Ovary (tissue), 10 donors: ENCODE data around the gene PPP1R1A. TPM values are rescaled to one million over a fixed set of nuclear protein-coding genes. Genes with fewer than 3 reads are reported as not detected.

ENCODE experiments used
- DNase-seq, 5 donors: peaks; one replicate each; pipeline ENCODE4 v3.0.0-alpha.2; 2019 to 2020
- H3K27ac ChIP-seq, 2 donors: fragments of 200-600 bp; one replicate each; pipeline versions ENCODE4 v1.5.1 to v1.8.0; 2019 to 2022
- H3K27me3 ChIP-seq: fragments of 200-600 bp; one replicate; pipeline ENCODE4 v1.8.0; 2022
- H3K36me3 ChIP-seq: fragments of 200-600 bp; sonication (generic); one replicate; pipeline ENCODE4 v1.5.1; 2019
- H3K4me1 ChIP-seq: one replicate; pipeline ENCODE4 v1.8.1; 2013; ENCODE audit warnings: mild to moderate bottlenecking, moderate library complexity; ENCODE audit not compliant: insufficient read depth
- H3K4me3 ChIP-seq: fragments of 200-600 bp; sonication (generic); one replicate; pipeline ENCODE4 v1.5.1; 2017
- H3K9me3 ChIP-seq, 2 donors: fragments of 200-600 bp in 1 of 2; sonication (generic) in 1 of 2; one replicate each; pipeline versions ENCODE4 v1.5.1 to v1.8.1; 2013 to 2019; ENCODE audit warnings: mild to moderate bottlenecking in 1 of 2, moderate library complexity in 1 of 2
- CTCF ChIP-seq, 3 donors: fragments of 450-650 bp in 2 of 3; fragments of 200-600 bp in 1 of 3; IDR thresholded peaks; one replicate each; pipeline versions ENCODE4 v1.5.1 to v1.8.0; 2016 to 2022; ENCODE audit warnings: antibody characterized with exemption in 3 of 3, mild to moderate bottlenecking in 1 of 3
- EP300 ChIP-seq: sonication (generic); formaldehyde crosslinking; IDR thresholded peaks from one replicate; pipeline ENCODE4 v1.6.1; 2017; ENCODE audit warnings: antibody characterized with exemption
- POLR2A ChIP-seq: fragments of 450-650 bp; IDR thresholded peaks from one replicate; pipeline ENCODE4 v1.6.1; 2017; ENCODE audit warnings: antibody characterized with exemption, mild to moderate bottlenecking, moderate library complexity
- WGBS, 3 donors: extraction: QIAGEN DNeasy Blood & Tissue Kit in 1 of 3; methylation state at CpG; one replicate each; pipeline versions ENCODE4 v1.1.5 to v1.1.7; 2013 to 2017; 5-methylcytosine and 5-hydroxymethylcytosine counted together
- intact Hi-C, 4 donors: fragments of 100-400 bp; cut with DNase I; formaldehyde crosslinking; loops; one replicate each; pipeline versions ENCODE4 v1.11.0 to v1.15.1; 2022 to 2023
- long read RNA-seq, 3 donors: library from polyadenylated mRNA in 2 of 3; unstranded in 2 of 3; transcript quantifications; one replicate each; pipeline ENCODE4 v2.0.0 and lab custom pipeline, GENCODE V29; 2021 to 2026
- polyA plus RNA-seq, 2 donors: library from polyadenylated mRNA; stranded (reverse); fragments of 200-250 nt in 1 of 2; fragments of 350-450 nt in 1 of 2; fragmentation: Illumina TruSeq in 1 of 2; extraction: RNeasy Lipid Tissue Mini Kit (QIAGEN cat#74804) in 1 of 2; gene quantifications; one replicate each; pipeline ENCODE4 v1.2.3, GENCODE V29; 2013 to 2014
- total RNA-seq, 7 donors: library from RNA; depleted of rRNA in 2 of 7; stranded (reverse); fragments of >200 nt in 2 of 7; fragmentation: NEBNext Ultra II Directional in 3 of 7; extraction: Animal tissue kit (Norgen Biotek cat#: 25700) in 3 of 7; gene quantifications; one replicate each; pipeline versions ENCODE4 v1.1.0 to v1.2.4, GENCODE V29; 2016 to 2023
- donor health status: DM: no; HTN: no; CAD: no; lungs with moderate emphysema.
- donor health status: DM: no; HTN: no; CAD: no.
- donor health status: Bipolar disorder and iron deficiency.
- donor health status: DM: yes; HTN: yes; CAD: no.
- donor health status: DM: no; HTN: no; CAD: no.
- donor health status: DM: yes; HTN: yes; CAD: no.

The PPP1R1A gene, protein sequence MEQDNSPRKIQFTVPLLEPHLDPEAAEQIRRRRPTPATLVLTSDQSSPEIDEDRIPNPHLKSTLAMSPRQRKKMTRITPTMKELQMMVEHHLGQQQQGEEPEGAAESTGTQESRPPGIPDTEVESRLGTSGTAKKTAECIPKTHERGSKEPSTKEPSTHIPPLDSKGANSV
- 10 to 100 TPM in 2 of 7 donors, 1 to 10 TPM in 5; 2.0 to 25.2 (median 6.0) TPM for total RNA-seq
- 1 to 10 TPM; 6.2 to 6.6 TPM for polyA plus RNA-seq
- long read RNA-seq, donor 1, partial matches to known transcripts: 1 of 2 reads
- long read RNA-seq, donor 1, other reads (novel, unspliced or antisense): 0 of 2 reads
- long read RNA-seq, donor 2, transcript PPP1R1A-201 (7 exons, 1,826 nt): major isoform, 13 of 13 reads
- long read RNA-seq, donor 2, partial matches to known transcripts: 0 of 13 reads
- long read RNA-seq, donor 2, other reads (novel, unspliced or antisense): 0 of 13 reads
- long read RNA-seq, donor 3, transcript PPP1R1A-201 (7 exons, 1,826 nt): major isoform, 6 of 9 reads
- long read RNA-seq, donor 3, partial matches to known transcripts: 2 of 9 reads
- long read RNA-seq, donor 3, other reads (novel, unspliced or antisense): 1 of 9 reads

DNA sequence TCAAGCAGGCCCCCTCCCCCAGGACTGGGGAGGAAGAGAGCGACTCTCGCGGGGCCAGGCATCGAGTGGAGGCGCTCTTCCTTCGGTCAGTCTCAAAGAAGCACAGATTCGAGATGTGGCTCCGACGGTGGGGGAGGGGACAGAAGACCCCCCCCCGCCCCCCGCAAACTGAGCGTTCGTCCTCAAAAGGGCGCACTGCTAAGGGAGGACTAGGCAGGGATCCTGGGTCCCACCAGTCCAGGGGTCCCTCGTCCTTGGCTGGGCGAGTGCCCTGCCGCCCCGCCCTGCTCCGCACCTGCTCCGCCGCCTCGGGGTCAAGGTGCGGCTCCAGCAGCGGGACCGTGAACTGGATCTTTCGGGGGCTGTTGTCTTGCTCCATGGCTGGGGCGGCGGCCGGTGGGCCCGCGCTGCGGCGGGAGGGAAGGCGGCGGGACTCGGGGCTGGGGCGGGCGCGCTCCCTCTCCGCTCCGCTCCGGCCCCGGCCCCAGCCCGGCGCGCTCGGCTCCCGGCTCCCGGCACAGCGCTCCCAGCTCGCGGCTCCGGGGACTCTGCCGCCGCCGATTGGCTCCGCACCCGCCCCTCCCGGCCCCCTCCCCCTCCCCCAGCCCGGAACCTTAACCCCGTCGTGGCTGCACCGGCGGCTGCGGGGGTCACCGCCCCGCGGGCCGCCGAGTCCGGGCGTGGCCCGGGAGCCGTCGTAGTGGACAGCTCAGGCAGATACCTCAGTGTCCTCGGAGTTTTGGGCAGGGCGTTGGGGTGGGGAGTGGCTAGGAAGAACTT is at the start of gene PPP1R1A:
PPP1R1A (minus strand) TSS at position 550 of the 780 bp plus-strand sequence; CDS start at position 379, 171 bp downstream.
- peak; percentile 32 to 67 (median 55) for DNase-seq
- Histone ChIP-seq H3K4me1 (no peaks in the 10 kb centered on the region), H3K27me3 (no peaks in the 10 kb centered on the region), H3K27ac (peak within 1 kb of the TSS; percentile 44 to 62), H3K4me3 (peak within 1 kb of the TSS; percentile 48), H3K36me3 (no peaks in the 10 kb centered on the region), H3K9me3 (no peaks in the 10 kb centered on the region)
- intact Hi-C loops: loop anchor here in 2 of 4 donors (10.0 kb wide), 2 partner anchors 367 to 377 kb away; no protein-coding TSS in a partner anchor
- 1 to 3% (median 1%) methylated on average over 37 to 77 of the region's 77 CpGs for WGBS, 3 donors
- no peak for TF ChIP-seq EP300
- no peak for TF ChIP-seq POLR2A
- TF ChIP-seq CTCF (IDR thresholded peaks at IDR 0.05): no peak

- H3K9me3 ChIP-seq: no peaks in the 10 kb centered on the region
- no peaks in the 10 kb centered on the region for H3K4me1 ChIP-seq
- intact Hi-C loops: no loop called here
- no peaks in the 10 kb centered on the region for H3K36me3 ChIP-seq
- no peak for DNase-seq
- WGBS, 3 donors: 74 to 75% (median 74%) methylated on average over 2 of the region's 2 CpGs
- H3K27me3 ChIP-seq: no peaks in the 10 kb centered on the region
- H3K27ac ChIP-seq: no peak within 1 kb of the TSS
- H3K4me3 ChIP-seq: no peak within 1 kb of the TSS
- no peak for TF ChIP-seq CTCF (IDR thresholded peaks at IDR 0.05)
- no peak for TF ChIP-seq EP300
- no peak for TF ChIP-seq POLR2A
Measured at GRCh38 chr12:54634795-54635194, 46.3 kb upstream of the PPP1R1A start, which contains the start of gene LACRT. TSS of gene LACRT (minus strand) at chr12:54634895. CDS start at chr12:54634841, 54 bp downstream.

DNA sequence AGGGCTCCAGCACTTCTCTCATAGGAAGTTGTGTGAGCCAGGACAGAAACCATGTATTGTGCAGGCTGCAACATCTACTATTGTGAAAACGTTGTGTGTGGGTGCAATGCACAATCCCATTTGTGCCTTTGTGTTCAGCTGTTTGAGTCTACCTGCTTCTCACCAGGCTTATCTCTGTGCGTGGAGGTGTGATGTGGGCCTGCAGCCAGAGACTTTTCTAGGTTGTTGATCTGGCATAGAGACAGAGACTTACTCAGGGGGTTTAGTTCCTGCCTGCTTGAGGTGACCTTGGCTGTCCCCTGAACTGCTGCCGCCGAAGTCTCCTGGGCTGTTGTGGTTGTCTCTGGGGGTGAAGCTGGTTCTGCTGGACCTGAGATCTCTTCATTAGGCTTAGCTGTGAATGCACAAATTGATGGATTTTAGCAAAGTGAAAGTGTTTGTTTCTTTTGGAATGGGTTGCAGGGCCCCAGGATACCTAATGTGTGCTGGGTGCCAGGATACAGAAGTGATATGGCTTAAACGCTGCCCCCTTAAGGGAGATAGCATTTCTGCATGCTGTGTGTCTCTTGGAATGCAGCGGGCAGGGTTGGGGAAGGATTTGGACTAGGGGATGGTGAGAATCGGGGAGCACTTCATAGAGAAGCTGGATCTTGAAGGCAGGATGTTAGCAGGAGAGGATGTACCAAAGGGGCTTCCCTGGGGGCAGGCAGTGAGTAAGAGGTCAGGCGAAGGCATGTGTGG is 43.7 kb upstream of the PPP1R1A start:
- 38 to 50% (median 47%) methylated on average over 8 of the region's 8 CpGs for WGBS, 3 donors
- no peak for TF ChIP-seq POLR2A
- TF ChIP-seq EP300: no peak
- TF ChIP-seq CTCF (IDR thresholded peaks at IDR 0.05): no peak
- Histone ChIP-seq H3K27me3 (no peaks in the 10 kb centered on the region), H3K27ac (no peak overlapping the region), H3K9me3 (no peaks in the 10 kb centered on the region), H3K4me3 (no peak overlapping the region), H3K4me1 (no peaks in the 10 kb centered on the region), H3K36me3 (no peaks in the 10 kb centered on the region)
- no peak for DNase-seq
- intact Hi-C loops: no loop called here

DNA sequence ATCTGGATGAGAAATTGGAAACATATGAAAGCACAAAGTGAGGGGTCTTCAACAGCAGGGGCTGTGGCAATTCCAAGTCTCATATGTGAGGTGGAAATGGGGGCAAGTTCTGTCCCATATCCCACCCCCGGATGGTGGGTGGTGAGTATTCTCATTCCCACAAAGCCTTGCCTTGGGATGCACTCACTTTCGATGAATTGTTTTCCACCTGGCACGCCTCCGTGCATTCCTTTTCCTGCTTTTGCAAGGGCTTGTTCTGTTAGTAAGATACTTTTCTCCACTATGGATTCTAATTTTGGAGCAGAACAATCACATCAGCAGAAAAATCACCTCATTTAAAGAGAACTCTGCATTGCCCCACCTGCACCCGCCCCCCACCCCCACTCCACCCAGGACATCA is 43.1 kb upstream of the PPP1R1A start:
- TF ChIP-seq POLR2A: no peak
- TF ChIP-seq CTCF (IDR thresholded peaks at IDR 0.05): no peak
- no peak for TF ChIP-seq EP300
- Histone ChIP-seq H3K4me1 (no peaks in the 10 kb centered on the region), H3K4me3 (no peak overlapping the region), H3K36me3 (no peaks in the 10 kb centered on the region), H3K27ac (no peak overlapping the region), H3K27me3 (no peaks in the 10 kb centered on the region), H3K9me3 (no peaks in the 10 kb centered on the region)
- 39 to 47% (median 43%) methylated on average over 5 of the region's 5 CpGs for WGBS, 3 donors
- intact Hi-C loops: no loop called here
- no peak for DNase-seq
